Measurements from ENCODE around the gene CAMKK2.
"Not testable (repeated sequence)": the region's sequence is repeated elsewhere in the genome, so short reads cannot be mapped to it uniquely, and the experiment has no call there.

CAMKK2 gene

GRCh38 chr12:121296618-121297434 lies at the start of gene CAMKK2:
Gene CAMKK2 (minus strand): TSS chr12:121296709. CDS start chr12:121274526, 22,183 bp downstream.
- DNase-seq, result peak; percentile 86

GRCh38 chr12:121345151-121345815 lies 48.8 kb upstream of the CAMKK2 start:
- no peak for DNase-seq

- no peak for DNase-seq
Observed at GRCh38 chr12:121344506-121344905, 48.0 kb upstream of the CAMKK2 start.

- no peak for DNase-seq
Observed at GRCh38 chr12:121337416-121337815, 40.9 kb upstream of the CAMKK2 start.

GRCh38 chr12:121334513-121335343 lies 38.2 kb upstream of the CAMKK2 start:
- no peak for DNase-seq

GRCh38 chr12:121333747-121334146 lies 37.2 kb upstream of the CAMKK2 start:
- no peak for DNase-seq

- DNase-seq, result no peak
Observed at GRCh38 chr12:121331248-121331647, 34.7 kb upstream of the CAMKK2 start.

- DNase-seq, result no peak
Observed at GRCh38 chr12:121330692-121331091, 34.2 kb upstream of the CAMKK2 start.

- DNase-seq, result no peak
Observed at GRCh38 chr12:121330195-121330594, 33.7 kb upstream of the CAMKK2 start.

- DNase-seq, result no peak
Observed at GRCh38 chr12:121328620-121329019, 32.1 kb upstream of the CAMKK2 start.

GRCh38 chr12:121326996-121327674 lies 30.6 kb upstream of the CAMKK2 start:
- no peak for DNase-seq

- DNase-seq, result no peak
Observed at GRCh38 chr12:121325922-121326396, 29.4 kb upstream of the CAMKK2 start.

- no peak for DNase-seq
Observed at GRCh38 chr12:121323908-121324307, 27.4 kb upstream of the CAMKK2 start.

- DNase-seq, result no peak
Observed at GRCh38 chr12:121318121-121318520, 21.6 kb upstream of the CAMKK2 start.

- DNase-seq, result no peak
Observed at GRCh38 chr12:121314431-121314830, 17.9 kb upstream of the CAMKK2 start.

- not testable (repeated sequence) for DNase-seq
Observed at GRCh38 chr12:121310231-121310630, 13.7 kb upstream of the CAMKK2 start.

GRCh38 chr12:121307397-121307796 lies 10.9 kb upstream of the CAMKK2 start:
- DNase-seq, result not testable (repeated sequence)

GRCh38 chr12:121304306-121304705 lies 7.8 kb upstream of the CAMKK2 start:
- DNase-seq, result no peak

GRCh38 chr12:121301876-121302275 lies 5.4 kb upstream of the CAMKK2 start:
- DNase-seq, result no peak

GRCh38 chr12:121300083-121300819 lies 3.7 kb upstream of the CAMKK2 start:
- DNase-seq, result no peak

GRCh38 chr12:121299662-121300061 lies 3.2 kb upstream of the CAMKK2 start:
- DNase-seq, result no peak

- DNase-seq, result not testable (repeated sequence)
Observed at GRCh38 chr12:121298411-121298810, 1.9 kb upstream of the CAMKK2 start.

Measured in 8988T (cell line).